GM23338 (cell line): ENCODE results near the gene ZFP36L1. TPM values are rescaled to one million over a fixed set of nuclear protein-coding genes. Genes with fewer than 3 reads are reported as not detected.

ENCODE experiments used
- ATAC-seq: fragments of 200-7000 bp; cut with Tn5 transposase; 3 replicates; pipeline ENCODE4 v1.9.1; 2020
- DNase-seq: peaks from one replicate; pipeline ENCODE4 v3.0.0-alpha.2; 2015; ENCODE audit warnings: low spot score
- H2AFZ ChIP-seq: fragments of 200-600 bp; sonication (generic); 2 replicates; pipeline ENCODE4 v1.8.0; 2016; ENCODE audit warnings: antibody characterized with exemption, mild to moderate bottlenecking, moderate library complexity
- H3F3A ChIP-seq: fragments of 200-600 bp; sonication (generic); replicated peaks from 2 replicates; pipeline ENCODE4 v1.8.0; 2017; ENCODE audit warnings: antibody characterized with exemption, mixed run types, low read depth
- H3K27ac ChIP-seq: fragments of 200-600 bp; sonication (generic); 2 replicates; pipeline ENCODE4 v1.6.1; 2016; ENCODE audit warnings: low read depth
- H3K27me3 ChIP-seq: fragments of 200-600 bp; sonication (generic); 2 replicates; pipeline ENCODE4 v1.8.0; 2016; ENCODE audit warnings: mild to moderate bottlenecking, mixed run types, moderate library complexity; ENCODE audit not compliant: insufficient read depth
- H3K36me3 ChIP-seq: fragments of 200-600 bp; sonication (generic); 2 replicates; pipeline ENCODE4 v1.8.0; 2016; ENCODE audit warnings: mild to moderate bottlenecking; ENCODE audit not compliant: insufficient read depth
- H3K4me1 ChIP-seq: fragments of 200-600 bp; sonication (generic); 2 replicates; pipeline ENCODE4 v1.8.0; 2016; ENCODE audit warnings: mild to moderate bottlenecking, moderate library complexity; ENCODE audit not compliant: insufficient read depth
- H3K4me2 ChIP-seq: fragments of 200-600 bp; sonication (generic); 2 replicates; pipeline ENCODE4 v1.7.1; 2017; ENCODE audit warnings: mixed run types
- H3K4me3 ChIP-seq: fragments of 200-600 bp; sonication (generic); 2 replicates; pipeline ENCODE4 v1.6.1; 2016; ENCODE audit warnings: mixed run types
- H3K79me2 ChIP-seq: fragments of 200-600 bp; sonication (generic); replicated peaks from 2 replicates; pipeline ENCODE4 v1.8.0; 2017; ENCODE audit warnings: mild to moderate bottlenecking; ENCODE audit not compliant: insufficient read depth
- H3K9me2 ChIP-seq: fragments of 200-600 bp; sonication (generic); 2 replicates; pipeline ENCODE4 v1.8.0; 2017; ENCODE audit not compliant: insufficient read depth
- H4K20me1 ChIP-seq: fragments of 200-600 bp; sonication (generic); replicated peaks from 2 replicates; pipeline ENCODE4 v1.8.0; 2017; ENCODE audit warnings: mild to moderate bottlenecking; ENCODE audit not compliant: insufficient read depth
- H3K27ac Mint-ChIP-seq: 2 replicates; pipeline ENCODE4 v1.8.0; 2020; ENCODE audit warnings: inconsistent platforms, mild to moderate bottlenecking, moderate library complexity, mixed read lengths
- H3K27me3 Mint-ChIP-seq: 3 replicates; pipeline ENCODE4 v1.8.0; 2022; ENCODE audit warnings: low read depth, mild to moderate bottlenecking, moderate library complexity, mixed read lengths, inconsistent platforms; ENCODE audit not compliant: insufficient read depth, poor library complexity
- H3K36me3 Mint-ChIP-seq: 3 replicates; pipeline ENCODE4 v1.8.0; 2021; ENCODE audit warnings: low read depth, mild to moderate bottlenecking, inconsistent platforms, moderate library complexity, mixed read lengths
- H3K4me1 Mint-ChIP-seq: 3 replicates; pipeline ENCODE4 v1.8.0; 2020; ENCODE audit warnings: mild to moderate bottlenecking, inconsistent platforms, mixed read lengths
- H3K4me3 Mint-ChIP-seq: 3 replicates; pipeline ENCODE4 v1.8.0; 2021; ENCODE audit warnings: moderate library complexity, mild to moderate bottlenecking, inconsistent platforms, mixed read lengths
- H3K9me3 Mint-ChIP-seq: 3 replicates; pipeline ENCODE4 v1.8.0; 2020; ENCODE audit warnings: moderate library complexity, mild to moderate bottlenecking, inconsistent platforms, mixed read lengths
- CREB1 ChIP-seq: fragments of 250-450 bp; sonication (Bioruptor Pico); IDR thresholded peaks from 2 replicates; pipeline ENCODE4 v1.5.0; 2020; ENCODE audit warnings: low read depth, mild to moderate bottlenecking, moderate library complexity
- EZH2 ChIP-seq: fragments of 200-600 bp; sonication (generic); IDR thresholded peaks from one replicate; pipeline ENCODE4 v1.8.0; 2017; ENCODE audit warnings: antibody characterized with exemption, mild to moderate bottlenecking, low read depth; ENCODE audit not compliant: unreplicated experiment
- EZH2phosphoT487 ChIP-seq: fragments of 200-600 bp; sonication (generic); IDR thresholded peaks from one replicate; pipeline ENCODE4 v1.8.1; 2018; ENCODE audit warnings: antibody characterized with exemption; ENCODE audit not compliant: unreplicated experiment
- JUNB ChIP-seq: IDR thresholded peaks from one replicate; pipeline ENCODE4 v1.6.1; 2016; ENCODE audit warnings: antibody characterized with exemption; ENCODE audit not compliant: unreplicated experiment
- NANOG ChIP-seq: IDR thresholded peaks from 2 replicates; pipeline ENCODE4 v1.6.1; 2016; ENCODE audit warnings: antibody characterized with exemption, borderline replicate concordance
- POLR2AphosphoS5 ChIP-seq: IDR thresholded peaks from 2 replicates; pipeline ENCODE4 v1.6.1; 2016; ENCODE audit warnings: antibody characterized with exemption, low read depth
- STAT1 ChIP-seq: IDR thresholded peaks from one replicate; pipeline ENCODE4 v1.6.1; 2016; ENCODE audit warnings: antibody characterized with exemption; ENCODE audit not compliant: unreplicated experiment
- ZNF114 ChIP-seq: fragments of 250-450 bp; sonication (Bioruptor Pico); IDR thresholded peaks from 2 replicates; pipeline ENCODE4 v1.5.0; 2020; ENCODE audit warnings: mild to moderate bottlenecking, moderate library complexity
- ZNF331 ChIP-seq: fragments of 250-450 bp; sonication (Bioruptor Pico); IDR thresholded peaks from 2 replicates; pipeline ENCODE4 v1.5.0; 2020; ENCODE audit warnings: low read depth, mild to moderate bottlenecking, moderate library complexity
- ZNF462 ChIP-seq: fragments of 250-450 bp; sonication (Bioruptor Pico); IDR thresholded peaks from 2 replicates; pipeline ENCODE4 v1.5.0; 2020; ENCODE audit warnings: mild to moderate bottlenecking, moderate library complexity
- polyA plus RNA-seq: library from polyadenylated mRNA; unstranded; fragments of >200 nt; fragmentation: Nextera tagmentation; extraction: Ambion mirVana; gene quantifications from 2 replicates; pipeline ENCODE4 v1.2.1, GENCODE V29; 2016
- total RNA-seq: library from RNA; depleted of rRNA; stranded (reverse); fragments of >200 nt; shearing (Covaris generic); gene quantifications from 2 replicates; pipeline ENCODE4 v1.2.3, GENCODE V29; 2014
- TF ChIP-seq, protein P1 (sequence below): IDR thresholded peaks from one replicate; pipeline ENCODE4 v1.6.1; 2018; ENCODE audit warnings: antibody characterized with exemption; ENCODE audit not compliant: unreplicated experiment
- TF ChIP-seq, protein P2 (sequence below), 2 experiments: fragments of 200-600 bp in 1 of 2; sonication (generic) in 1 of 2; conservative IDR thresholded peaks; 2 replicates each; pipeline versions ENCODE4 v1.5.1 to v1.6.1; 2016 to 2017; ENCODE audit warnings: antibody characterized with exemption in 2 of 2, low read depth in 2 of 2, mild to moderate bottlenecking in 2 of 2, moderate library complexity in 1 of 2
- TF ChIP-seq, protein P3 (sequence below): IDR thresholded peaks from 2 replicates; pipeline ENCODE4 v1.6.1; 2016; ENCODE audit warnings: antibody characterized with exemption

ZFP36L1 gene
- total and polyA plus RNA-seq, 2 experiments from 2014 or later, result 148 to 382 TPM

GRCh38 chr14:68782091-68782981, 10.5 kb downstream of the ZFP36L1 start:
- H4K20me1 ChIP-seq, result no peaks in the 10 kb centered on the region
- no peak overlapping the region for H3K4me2 ChIP-seq
- H2AFZ ChIP-seq, result no peak overlapping the region
- peaks cover 17% of the 10 kb centered on the region for H3K9me2 ChIP-seq
- Mint-ChIP-seq H3K4me1 (peaks cover 25% of the 10 kb centered on the region), H3K9me3 (no peaks in the 10 kb centered on the region; the same call in 2 of the 3 replicates), H3K27ac (no peak overlapping the region), H3K4me3 (no peak overlapping the region), H3K36me3 (peaks cover 14% of the 10 kb centered on the region; the same call in 2 of the 3 replicates), H3K27me3 (peaks cover 16% of the 10 kb centered on the region)
- TF ChIP-seq, protein P1, sequence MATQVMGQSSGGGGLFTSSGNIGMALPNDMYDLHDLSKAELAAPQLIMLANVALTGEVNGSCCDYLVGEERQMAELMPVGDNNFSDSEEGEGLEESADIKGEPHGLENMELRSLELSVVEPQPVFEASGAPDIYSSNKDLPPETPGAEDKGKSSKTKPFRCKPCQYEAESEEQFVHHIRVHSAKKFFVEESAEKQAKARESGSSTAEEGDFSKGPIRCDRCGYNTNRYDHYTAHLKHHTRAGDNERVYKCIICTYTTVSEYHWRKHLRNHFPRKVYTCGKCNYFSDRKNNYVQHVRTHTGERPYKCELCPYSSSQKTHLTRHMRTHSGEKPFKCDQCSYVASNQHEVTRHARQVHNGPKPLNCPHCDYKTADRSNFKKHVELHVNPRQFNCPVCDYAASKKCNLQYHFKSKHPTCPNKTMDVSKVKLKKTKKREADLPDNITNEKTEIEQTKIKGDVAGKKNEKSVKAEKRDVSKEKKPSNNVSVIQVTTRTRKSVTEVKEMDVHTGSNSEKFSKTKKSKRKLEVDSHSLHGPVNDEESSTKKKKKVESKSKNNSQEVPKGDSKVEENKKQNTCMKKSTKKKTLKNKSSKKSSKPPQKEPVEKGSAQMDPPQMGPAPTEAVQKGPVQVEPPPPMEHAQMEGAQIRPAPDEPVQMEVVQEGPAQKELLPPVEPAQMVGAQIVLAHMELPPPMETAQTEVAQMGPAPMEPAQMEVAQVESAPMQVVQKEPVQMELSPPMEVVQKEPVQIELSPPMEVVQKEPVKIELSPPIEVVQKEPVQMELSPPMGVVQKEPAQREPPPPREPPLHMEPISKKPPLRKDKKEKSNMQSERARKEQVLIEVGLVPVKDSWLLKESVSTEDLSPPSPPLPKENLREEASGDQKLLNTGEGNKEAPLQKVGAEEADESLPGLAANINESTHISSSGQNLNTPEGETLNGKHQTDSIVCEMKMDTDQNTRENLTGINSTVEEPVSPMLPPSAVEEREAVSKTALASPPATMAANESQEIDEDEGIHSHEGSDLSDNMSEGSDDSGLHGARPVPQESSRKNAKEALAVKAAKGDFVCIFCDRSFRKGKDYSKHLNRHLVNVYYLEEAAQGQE, result no peak
- no peak for TF ChIP-seq ZNF331 (CRISPR knock-in tag)
- TF ChIP-seq, protein P2, sequence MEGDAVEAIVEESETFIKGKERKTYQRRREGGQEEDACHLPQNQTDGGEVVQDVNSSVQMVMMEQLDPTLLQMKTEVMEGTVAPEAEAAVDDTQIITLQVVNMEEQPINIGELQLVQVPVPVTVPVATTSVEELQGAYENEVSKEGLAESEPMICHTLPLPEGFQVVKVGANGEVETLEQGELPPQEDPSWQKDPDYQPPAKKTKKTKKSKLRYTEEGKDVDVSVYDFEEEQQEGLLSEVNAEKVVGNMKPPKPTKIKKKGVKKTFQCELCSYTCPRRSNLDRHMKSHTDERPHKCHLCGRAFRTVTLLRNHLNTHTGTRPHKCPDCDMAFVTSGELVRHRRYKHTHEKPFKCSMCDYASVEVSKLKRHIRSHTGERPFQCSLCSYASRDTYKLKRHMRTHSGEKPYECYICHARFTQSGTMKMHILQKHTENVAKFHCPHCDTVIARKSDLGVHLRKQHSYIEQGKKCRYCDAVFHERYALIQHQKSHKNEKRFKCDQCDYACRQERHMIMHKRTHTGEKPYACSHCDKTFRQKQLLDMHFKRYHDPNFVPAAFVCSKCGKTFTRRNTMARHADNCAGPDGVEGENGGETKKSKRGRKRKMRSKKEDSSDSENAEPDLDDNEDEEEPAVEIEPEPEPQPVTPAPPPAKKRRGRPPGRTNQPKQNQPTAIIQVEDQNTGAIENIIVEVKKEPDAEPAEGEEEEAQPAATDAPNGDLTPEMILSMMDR (conservative IDR thresholded peaks at IDR 0.05; ENCODE audit: low read depth in 2 of 2), result no peak
- TF ChIP-seq CREB1 (CRISPR knock-in tag), result no peak
- TF ChIP-seq NANOG, result no peak
- no peak for TF ChIP-seq ZNF462
- TF ChIP-seq, protein P3, sequence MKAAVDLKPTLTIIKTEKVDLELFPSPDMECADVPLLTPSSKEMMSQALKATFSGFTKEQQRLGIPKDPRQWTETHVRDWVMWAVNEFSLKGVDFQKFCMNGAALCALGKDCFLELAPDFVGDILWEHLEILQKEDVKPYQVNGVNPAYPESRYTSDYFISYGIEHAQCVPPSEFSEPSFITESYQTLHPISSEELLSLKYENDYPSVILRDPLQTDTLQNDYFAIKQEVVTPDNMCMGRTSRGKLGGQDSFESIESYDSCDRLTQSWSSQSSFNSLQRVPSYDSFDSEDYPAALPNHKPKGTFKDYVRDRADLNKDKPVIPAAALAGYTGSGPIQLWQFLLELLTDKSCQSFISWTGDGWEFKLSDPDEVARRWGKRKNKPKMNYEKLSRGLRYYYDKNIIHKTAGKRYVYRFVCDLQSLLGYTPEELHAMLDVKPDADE, result no peak
- TF ChIP-seq STAT1, result no peak
- no peak for TF ChIP-seq POLR2AphosphoS5
- TF ChIP-seq JUNB, result no peak
- TF ChIP-seq EZH2, result no peak
- TF ChIP-seq EZH2phosphoT487, result no peak
- TF ChIP-seq ZNF114, result no peak
- no peak overlapping the region for H3K4me3 ChIP-seq
- no peaks in the 10 kb centered on the region for H3K79me2 ChIP-seq
- peaks cover 3% of the 10 kb centered on the region; the same call in 1 of the 2 replicates for H3K4me1 ChIP-seq
- H3F3A ChIP-seq, result peaks cover 10% of the 10 kb centered on the region; the same call in 1 of the 2 replicates
- H3K27ac ChIP-seq, result no peak overlapping the region
- DNase-seq (no peak), ATAC-seq (no peak)
- no peaks in the 10 kb centered on the region for H3K27me3 ChIP-seq
- no peaks in the 10 kb centered on the region for H3K36me3 ChIP-seq
